Nephron (organoid): ENCODE measurements around the gene MRNIP.

Experiments
- H3K27ac Mint-ChIP-seq, 3 experiments: 2 replicates each; pipeline ENCODE4 v1.8.0; 2020; ENCODE audit warnings: mixed read lengths in 3 of 3, mild to moderate bottlenecking in 2 of 3, moderate library complexity in 1 of 3
- H3K27me3 Mint-ChIP-seq: 2 replicates; pipeline ENCODE4 v1.8.0; 2021; ENCODE audit warnings: low read depth, mild to moderate bottlenecking, moderate library complexity, mixed read lengths
- H3K36me3 Mint-ChIP-seq: 2 replicates; pipeline ENCODE4 v1.8.0; 2020; ENCODE audit warnings: low read depth, mixed read lengths
- H3K4me1 Mint-ChIP-seq: 2 replicates; pipeline ENCODE4 v1.8.0; 2020; ENCODE audit warnings: mixed read lengths
- H3K4me3 Mint-ChIP-seq, 3 experiments: 2 replicates each; pipeline ENCODE4 v1.8.0; 2020; ENCODE audit warnings: mild to moderate bottlenecking in 3 of 3, mixed read lengths in 3 of 3, moderate library complexity in 2 of 3
- H3K9me3 Mint-ChIP-seq: 2 replicates; pipeline ENCODE4 v1.8.0; 2020; ENCODE audit warnings: mixed read lengths
- CTCF ChIP-seq, 3 experiments: fragments of 200-600 bp; sonication (generic); IDR thresholded peaks; one replicate each; pipeline ENCODE4 v1.5.0; 2021; ENCODE audit warnings: antibody characterized with exemption in 3 of 3; ENCODE audit not compliant: unreplicated experiment in 3 of 3

MRNIP gene

GRCh38 chr5:179830818-179831468 lies 27.7 kb downstream of the MRNIP start:
- Mint-ChIP-seq H3K27ac (no peak overlapping the region), H3K4me3 (no peak overlapping the region), H3K27me3 (peaks cover 3% of the 10 kb centered on the region), H3K36me3 (peaks cover 91% of the 10 kb centered on the region), H3K4me1 (no peaks in the 10 kb centered on the region), H3K9me3 (peaks cover 13% of the 10 kb centered on the region)
- TF ChIP-seq CTCF (IDR thresholded peaks at IDR 0.05; ENCODE audit: unreplicated experiment in 3 of 3), result no peak

DNA sequence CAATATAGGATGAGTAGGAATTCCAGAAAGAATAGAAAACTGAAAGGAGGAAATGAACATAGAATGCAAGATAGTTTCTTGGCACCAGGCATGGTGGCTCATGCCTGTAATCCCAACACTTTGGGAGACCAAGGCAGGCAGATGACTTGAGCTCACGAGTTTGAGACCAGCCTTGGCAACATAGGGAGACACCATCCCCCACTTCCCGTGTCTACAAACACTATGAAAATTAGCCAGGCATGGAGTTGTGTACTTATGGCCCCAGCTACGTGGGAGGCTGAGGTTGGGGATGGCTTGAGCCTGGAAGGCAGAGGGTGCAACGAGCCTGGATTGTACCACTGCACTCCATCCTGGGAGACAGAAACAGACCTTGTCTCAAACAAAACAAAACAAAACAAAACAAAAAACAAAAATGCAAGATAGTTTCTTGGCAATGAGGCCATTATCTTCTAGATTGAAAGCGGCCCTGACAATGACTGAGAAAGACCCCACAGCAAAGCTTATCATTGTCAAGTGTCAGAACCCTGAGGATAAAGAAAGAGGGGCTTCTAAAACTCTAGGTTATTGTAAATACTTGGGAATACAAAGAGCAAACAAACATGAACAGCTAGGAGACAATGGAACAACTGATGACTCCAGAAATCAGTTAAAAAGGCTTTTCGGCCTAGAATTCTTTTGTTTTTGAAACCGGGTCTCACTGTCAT lies 28.7 kb downstream of the MRNIP start:
- TF ChIP-seq CTCF (IDR thresholded peaks at IDR 0.05; ENCODE audit: unreplicated experiment in 3 of 3), result no peak
- peaks cover 91% of the 10 kb centered on the region for H3K36me3 Mint-ChIP-seq
- peaks cover 13% of the 10 kb centered on the region for H3K9me3 Mint-ChIP-seq
- no peak overlapping the region for H3K4me3 Mint-ChIP-seq
- H3K27me3 Mint-ChIP-seq, result peaks cover 3% of the 10 kb centered on the region
- peak overlapping the region in 1 of 3 experiments; percentile 37 for H3K27ac Mint-ChIP-seq
- H3K4me1 Mint-ChIP-seq, result no peaks in the 10 kb centered on the region

DNA sequence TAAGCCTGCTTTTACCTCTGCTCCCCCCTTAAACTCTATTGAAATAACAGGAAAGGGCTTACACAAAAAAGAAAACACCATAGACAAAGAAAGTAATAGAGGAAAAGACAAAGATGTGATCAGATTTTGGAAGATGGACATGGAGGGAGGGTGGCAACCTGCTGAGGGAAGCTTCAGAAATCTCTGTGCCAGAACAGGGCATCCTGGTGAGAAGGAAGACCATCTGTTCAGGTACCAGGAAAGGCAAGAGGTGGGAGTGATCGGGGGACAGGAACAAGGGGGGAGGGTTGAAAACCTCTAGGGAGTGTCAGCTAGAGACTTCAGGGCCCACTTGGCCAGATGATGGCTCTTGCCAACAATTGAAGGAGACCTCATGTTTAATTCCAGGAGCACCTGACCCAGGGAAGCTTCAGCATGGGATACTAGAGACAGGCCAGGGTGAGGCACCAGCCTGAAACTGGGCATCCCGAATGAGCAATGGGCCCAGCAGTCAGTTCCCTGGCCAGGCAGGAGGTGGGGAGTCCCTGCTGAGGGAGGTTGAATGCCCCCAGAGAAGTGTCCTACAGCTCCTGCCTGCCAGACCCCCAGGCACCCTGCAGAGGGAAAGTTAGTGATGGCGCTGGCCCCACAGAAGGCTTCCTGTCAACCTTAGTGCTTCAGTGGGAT lies 29.7 kb downstream of the MRNIP start:
- TF ChIP-seq CTCF (IDR thresholded peaks at IDR 0.05; ENCODE audit: unreplicated experiment in 3 of 3), result no peak
- Mint-ChIP-seq H3K4me1 (no peaks in the 10 kb centered on the region), H3K4me3 (no peak overlapping the region), H3K36me3 (peaks cover 93% of the 10 kb centered on the region), H3K27ac (peak overlapping the region in 1 of 3 experiments; percentile 37), H3K9me3 (peaks cover 13% of the 10 kb centered on the region), H3K27me3 (peaks cover 3% of the 10 kb centered on the region)

DNA sequence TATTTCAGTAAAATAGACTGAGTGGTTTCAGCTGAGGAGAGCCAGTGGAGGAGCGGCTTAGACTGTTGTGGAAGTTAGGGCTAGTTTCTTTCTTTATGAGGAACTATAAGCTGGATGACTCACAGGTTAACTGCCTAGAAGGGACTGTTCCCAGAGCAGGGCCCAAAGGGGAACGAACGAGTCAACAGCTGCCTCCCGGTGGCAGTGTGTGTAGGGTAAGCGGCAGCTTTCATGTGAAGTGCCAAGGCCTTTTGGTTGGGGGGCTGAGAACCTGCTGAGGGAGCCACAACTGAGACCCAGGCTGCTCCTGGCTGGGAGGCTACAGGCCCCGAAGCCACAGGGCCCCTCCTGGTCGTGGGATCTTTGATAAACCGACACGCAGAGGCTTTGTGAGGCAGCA lies 30.9 kb downstream of the MRNIP start:
- H3K27me3 Mint-ChIP-seq, result peaks cover 3% of the 10 kb centered on the region
- peaks cover 7% of the 10 kb centered on the region for H3K9me3 Mint-ChIP-seq
- H3K4me1 Mint-ChIP-seq, result peaks cover 5% of the 10 kb centered on the region
- no peak for TF ChIP-seq CTCF (IDR thresholded peaks at IDR 0.05; ENCODE audit: unreplicated experiment in 3 of 3)
- H3K36me3 Mint-ChIP-seq, result peaks cover 88% of the 10 kb centered on the region
- H3K4me3 Mint-ChIP-seq, result no peak overlapping the region
- no peak overlapping the region for H3K27ac Mint-ChIP-seq

- Mint-ChIP-seq H3K4me1 (peaks cover 17% of the 10 kb centered on the region), H3K9me3 (peaks cover 7% of the 10 kb centered on the region), H3K27ac (no peak overlapping the region), H3K4me3 (no peak overlapping the region), H3K27me3 (peaks cover 3% of the 10 kb centered on the region), H3K36me3 (peaks cover 69% of the 10 kb centered on the region)
- no peak for TF ChIP-seq CTCF (IDR thresholded peaks at IDR 0.05; ENCODE audit: unreplicated experiment in 3 of 3)
These were observed 32.9 kb downstream of the MRNIP start for GRCh38 chr5:179825655-179826182.
